Prostate gland (tissue), 2 donors: ENCODE results near the gene FLRT1. TPM values are rescaled to one million over a fixed set of nuclear protein-coding genes. Genes with fewer than 3 reads are reported as not detected.

Source experiments
- DNase-seq: peaks from one replicate; pipeline ENCODE4 v3.0.0-alpha.2; 2019; ENCODE audit warnings: low spot score
- H3K27ac ChIP-seq, 2 donors: fragments of 200-600 bp; sonication (generic); 2 replicates each; pipeline ENCODE4 v1.5.1; 2017 to 2019
- H3K27me3 ChIP-seq: fragments of 200-600 bp; sonication (generic); replicated peaks from 2 replicates; pipeline ENCODE4 v1.5.1; 2019; ENCODE audit not compliant: insufficient read depth
- H3K36me3 ChIP-seq, 2 donors: fragments of 200-600 bp; sonication (generic); 1 replicate in 1 of 2; 2 replicates in 1 of 2; pipeline versions ENCODE4 v1.5.1 to v1.8.1; 2017 to 2019
- H3K4me1 ChIP-seq: fragments of 200-600 bp; sonication (generic); replicated peaks from 2 replicates; pipeline ENCODE4 v1.5.1; 2019
- H3K4me3 ChIP-seq, 2 donors: fragments of 200-600 bp; sonication (generic); 2 replicates each; pipeline ENCODE4 v1.5.1; 2017 to 2019
- H3K9me3 ChIP-seq: fragments of 200-600 bp; sonication (generic); 2 replicates; pipeline ENCODE4 v1.5.1; 2017
- CTCF ChIP-seq, 4 experiments: fragments of 200-600 bp in 2 of 4; fragments of 450-650 bp in 2 of 4; sonication (generic) in 2 of 4; IDR thresholded peaks; 1 replicate in 3 of 4; 2 replicates in 1 of 4; pipeline ENCODE4 v1.5.1; 2016 to 2019; ENCODE audit warnings: antibody characterized with exemption in 4 of 4, mild to moderate bottlenecking in 2 of 4, moderate library complexity in 2 of 4
- POLR2A ChIP-seq: fragments of 450-650 bp; IDR thresholded peaks from one replicate; pipeline ENCODE4 v1.6.1; 2016; ENCODE audit warnings: antibody characterized with exemption, mild to moderate bottlenecking
- POLR2AphosphoS5 ChIP-seq: sonication (generic); formaldehyde crosslinking; IDR thresholded peaks from one replicate; pipeline ENCODE4 v1.6.1; 2017; ENCODE audit warnings: antibody characterized with exemption
- WGBS: methylation state at CpG from one replicate; pipeline ENCODE4 v1.1.5; 2018; 5-methylcytosine and 5-hydroxymethylcytosine counted together
- intact Hi-C: fragments of 100-400 bp; cut with DNase I; formaldehyde crosslinking; loops from one replicate; pipeline ENCODE4 v1.14.2; 2022
- total RNA-seq, 2 donors: library from RNA; depleted of rRNA; stranded (reverse); fragments of >200 nt; gene quantifications; one replicate each; pipeline ENCODE4 v1.1.0, GENCODE V29; 2016

Gene FLRT1
- total RNA-seq: under 1 TPM; 0.36 to 0.57 TPM

- Histone ChIP-seq H3K4me3 (peak within 1 kb of the TSS; percentile 31 to 40), H3K9me3 (no peaks in the 10 kb centered on the region), H3K27ac (no peak within 1 kb of the TSS), H3K4me1 (no peaks in the 10 kb centered on the region), H3K27me3 (no peaks in the 10 kb centered on the region), H3K36me3 (no peaks in the 10 kb centered on the region)
- no peak for DNase-seq
- intact Hi-C loops: no loop called here
- 0% methylated on average over 9 of the region's 64 CpGs for WGBS
- TF ChIP-seq CTCF (IDR thresholded peaks at IDR 0.05) (no peak), POLR2A (no peak), POLR2AphosphoS5 (no peak)
These were observed at the start of gene FLRT1 for GRCh38 chr11:64035576-64035975. Gene FLRT1, plus strand, starts transcription at chr11:64035931. Its CDS starts 80,337 bp downstream, at chr11:64116268.

GRCh38 chr11:63986156-63986931 lies 49.4 kb upstream of the FLRT1 start, which contains the start of gene OTUB1:
Gene OTUB1, plus strand, starts transcription at chr11:63986438. Its CDS starts 19 bp downstream, at chr11:63986457.
- WGBS: under 1% methylated on average over 61 of the region's 63 CpGs
- Histone ChIP-seq H3K36me3 (peaks cover 0 to 4% of the 10 kb centered on the region in 2 donors), H3K27me3 (no peaks in the 10 kb centered on the region), H3K4me1 (peaks cover 7% of the 10 kb centered on the region), H3K9me3 (no peaks in the 10 kb centered on the region), H3K27ac (peak within 1 kb of the TSS; percentile 75 to 78), H3K4me3 (peak within 1 kb of the TSS; percentile 76 to 94)
- TF ChIP-seq POLR2A: peak; percentile 65
- TF ChIP-seq POLR2AphosphoS5: peak; percentile 95
- peak in 2 of 4 experiments; percentile 14 to 20 for TF ChIP-seq CTCF (IDR thresholded peaks at IDR 0.05)
- intact Hi-C loops: no loop called here
- peak; percentile 94 for DNase-seq

GRCh38 chr11:63986932-63987513 lies 48.7 kb upstream of the FLRT1 start:
- 23% methylated on average over 25 of the region's 25 CpGs for WGBS
- Histone ChIP-seq H3K36me3 (peaks cover 0 to 4% of the 10 kb centered on the region in 2 donors), H3K4me3 (peak overlapping the region; percentile 76 to 94), H3K9me3 (no peaks in the 10 kb centered on the region), H3K4me1 (peaks cover 7% of the 10 kb centered on the region), H3K27me3 (no peaks in the 10 kb centered on the region), H3K27ac (peak overlapping the region; percentile 75 to 78)
- intact Hi-C loops: no loop called here
- no peak for DNase-seq
- no peak for TF ChIP-seq CTCF (IDR thresholded peaks at IDR 0.05)
- no peak for TF ChIP-seq POLR2A
- TF ChIP-seq POLR2AphosphoS5: no peak

GRCh38 chr11:63991558-63991957 lies 44.2 kb upstream of the FLRT1 start:
- Histone ChIP-seq H3K4me3 (no peak overlapping the region), H3K36me3 (peaks cover under 1 to 9% of the 10 kb centered on the region in 2 donors), H3K27me3 (no peaks in the 10 kb centered on the region), H3K4me1 (peaks cover 7% of the 10 kb centered on the region), H3K27ac (no peak overlapping the region), H3K9me3 (no peaks in the 10 kb centered on the region)
- 89% methylated on average over 10 of the region's 10 CpGs for WGBS
- intact Hi-C loops: no loop called here
- TF ChIP-seq POLR2A (no peak), POLR2AphosphoS5 (no peak), CTCF (IDR thresholded peaks at IDR 0.05) (no peak)
- DNase-seq: no peak
